Measurements from ENCODE around the gene ZNF581.

Gene ZNF581

DNA sequence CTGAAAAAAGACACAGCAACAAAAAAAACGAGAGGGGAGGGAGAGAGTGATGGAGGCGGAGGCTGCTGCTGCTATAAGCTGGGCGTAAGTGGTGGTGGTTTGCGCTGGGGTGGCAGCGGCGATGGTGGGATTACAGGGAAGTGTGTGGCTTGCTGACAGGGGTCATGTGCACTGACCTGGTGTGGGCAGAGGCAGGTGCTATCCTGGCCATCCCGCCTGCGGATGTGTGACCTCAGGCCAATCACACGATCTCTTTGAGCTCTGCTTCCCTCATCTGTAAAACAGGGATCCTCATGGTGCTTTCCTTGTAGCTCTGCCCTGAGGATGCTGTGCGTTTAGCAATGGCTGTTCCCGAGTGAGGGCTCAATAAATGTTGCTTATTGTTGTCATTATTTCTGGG, 5.9 kb upstream of the ZNF581 start:
- TF ChIP-seq, protein P1, sequence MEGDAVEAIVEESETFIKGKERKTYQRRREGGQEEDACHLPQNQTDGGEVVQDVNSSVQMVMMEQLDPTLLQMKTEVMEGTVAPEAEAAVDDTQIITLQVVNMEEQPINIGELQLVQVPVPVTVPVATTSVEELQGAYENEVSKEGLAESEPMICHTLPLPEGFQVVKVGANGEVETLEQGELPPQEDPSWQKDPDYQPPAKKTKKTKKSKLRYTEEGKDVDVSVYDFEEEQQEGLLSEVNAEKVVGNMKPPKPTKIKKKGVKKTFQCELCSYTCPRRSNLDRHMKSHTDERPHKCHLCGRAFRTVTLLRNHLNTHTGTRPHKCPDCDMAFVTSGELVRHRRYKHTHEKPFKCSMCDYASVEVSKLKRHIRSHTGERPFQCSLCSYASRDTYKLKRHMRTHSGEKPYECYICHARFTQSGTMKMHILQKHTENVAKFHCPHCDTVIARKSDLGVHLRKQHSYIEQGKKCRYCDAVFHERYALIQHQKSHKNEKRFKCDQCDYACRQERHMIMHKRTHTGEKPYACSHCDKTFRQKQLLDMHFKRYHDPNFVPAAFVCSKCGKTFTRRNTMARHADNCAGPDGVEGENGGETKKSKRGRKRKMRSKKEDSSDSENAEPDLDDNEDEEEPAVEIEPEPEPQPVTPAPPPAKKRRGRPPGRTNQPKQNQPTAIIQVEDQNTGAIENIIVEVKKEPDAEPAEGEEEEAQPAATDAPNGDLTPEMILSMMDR (IDR thresholded peaks at IDR 0.05; ENCODE audit: low read depth, low read length), result no peak
- no peak for DNase-seq (ENCODE audit: low read depth, low spot score)
- H3K4me3 ChIP-seq (ENCODE audit: low read depth, low read length), result no peak overlapping the region
- in situ Hi-C loops (cut with HindIII; ENCODE audit: low sequenced_read_pairs), result no loop called here

DNA sequence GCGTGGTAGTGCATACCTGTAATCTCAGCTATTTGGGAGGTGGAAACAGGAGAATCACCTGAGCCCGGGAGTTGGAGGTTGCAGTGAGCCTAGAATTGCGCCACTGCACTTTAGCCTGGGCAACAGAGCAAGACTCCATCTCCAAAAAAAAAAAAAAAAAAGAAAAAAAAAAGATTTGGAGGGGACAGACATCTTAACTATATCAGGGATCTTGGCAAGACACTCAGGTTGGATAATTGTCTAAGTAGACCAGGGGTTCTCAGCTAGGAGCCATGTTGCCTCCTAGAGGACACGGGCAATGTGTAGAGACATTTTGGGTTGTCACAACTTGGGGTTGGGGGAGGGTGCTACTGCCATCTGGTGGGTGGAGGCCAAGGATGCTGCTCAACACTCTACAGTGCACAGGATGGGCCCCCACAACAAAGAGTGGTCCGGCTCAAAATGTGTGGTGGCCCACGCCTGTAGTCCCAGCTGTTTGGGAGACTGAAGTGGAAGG, 4.5 kb upstream of the ZNF581 start:
- no peak for DNase-seq (ENCODE audit: low read depth, low spot score)
- in situ Hi-C loops (cut with HindIII; ENCODE audit: low sequenced_read_pairs), result no loop called here
- no peak overlapping the region for H3K4me3 ChIP-seq (ENCODE audit: low read depth, low read length)
- TF ChIP-seq, protein P1 (IDR thresholded peaks at IDR 0.05; ENCODE audit: low read depth, low read length), result peak; percentile 50

DNA sequence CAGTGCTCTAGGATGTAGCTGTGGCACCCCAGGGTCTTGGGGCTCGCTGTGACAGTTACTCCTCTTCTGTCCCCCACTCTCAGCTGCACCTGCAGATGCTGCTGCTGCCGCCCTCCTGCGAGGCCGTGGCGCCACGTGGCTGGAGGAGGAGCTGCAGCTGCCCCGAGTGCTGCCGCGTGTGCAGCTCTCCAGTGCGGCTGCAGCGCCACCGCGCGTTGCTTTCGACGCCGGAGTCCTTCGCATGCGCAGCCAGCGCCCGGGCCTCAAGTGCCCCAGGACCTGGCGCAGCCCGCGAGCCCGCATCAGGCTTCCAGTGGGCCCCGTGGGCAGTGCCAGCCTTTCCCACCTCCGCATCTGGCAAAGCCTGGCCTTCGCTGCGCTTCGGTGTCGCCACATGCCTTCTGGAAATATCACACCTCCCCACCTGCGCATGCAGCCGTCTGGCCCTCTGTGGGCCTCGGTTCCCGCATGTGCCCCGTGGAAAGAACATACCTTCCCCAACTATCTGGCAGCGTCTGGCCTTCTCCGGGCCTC, 3.3 kb upstream of the ZNF581 start:
- DNase-seq (ENCODE audit: low read depth, low spot score), result peak; percentile 59
- TF ChIP-seq, protein P1 (IDR thresholded peaks at IDR 0.05; ENCODE audit: low read depth, low read length), result peak; percentile 33
- H3K4me3 ChIP-seq (ENCODE audit: low read depth, low read length), result peak overlapping the region; percentile 84
- in situ Hi-C loops (cut with HindIII; ENCODE audit: low sequenced_read_pairs), result no loop called here

DNA sequence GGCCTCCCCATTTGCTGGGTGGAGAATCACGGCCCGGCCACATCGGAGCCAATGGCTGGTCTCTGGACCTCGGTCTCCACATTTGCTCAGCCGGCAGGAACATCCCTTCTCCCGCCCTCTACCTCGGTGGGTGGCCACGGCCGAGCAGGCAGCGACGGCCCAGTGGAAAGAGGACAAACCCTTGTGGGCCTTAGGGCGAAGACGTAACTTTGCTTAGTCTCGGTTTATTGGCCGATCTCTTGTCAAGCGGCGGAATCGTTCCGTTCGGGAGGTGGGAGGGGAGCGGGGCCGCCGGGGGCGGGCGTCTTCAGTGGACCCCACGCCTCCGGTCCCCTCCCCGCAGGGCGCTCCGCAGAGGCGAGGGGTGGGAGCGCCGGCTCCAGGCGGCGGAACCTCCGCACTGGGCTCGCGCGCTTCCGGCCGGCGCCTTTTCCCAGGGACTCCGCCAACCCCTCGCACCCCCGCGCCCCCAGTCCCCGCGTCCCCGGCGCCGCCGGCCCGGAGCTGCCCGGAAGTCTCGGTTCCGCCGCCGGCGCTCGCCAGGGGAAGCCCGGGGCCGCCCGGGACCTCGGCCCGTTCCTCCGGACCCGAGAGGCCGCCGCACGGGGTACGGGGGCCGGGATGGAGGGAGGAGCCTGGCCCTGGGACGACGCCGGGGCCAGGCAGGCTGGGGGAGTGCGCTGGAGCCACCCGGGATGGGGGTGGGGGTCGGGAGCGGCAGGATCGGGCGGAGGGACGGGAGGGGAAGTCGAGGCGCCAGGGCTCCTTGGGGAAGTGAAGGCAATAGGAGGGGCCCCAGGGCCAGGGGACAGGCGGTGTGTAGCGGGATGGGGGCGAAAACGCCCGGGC, 2.6 kb upstream of the ZNF581 start, which contains the start of gene ZNF580:
Gene ZNF580 (plus strand): TSS at position 426 of the 849 bp plus-strand sequence. CDS start 1,507 bp downstream, outside the sequence.
- peak; percentile 88 for DNase-seq (ENCODE audit: low read depth, low spot score)
- TF ChIP-seq, protein P1 (IDR thresholded peaks at IDR 0.05; ENCODE audit: low read depth, low read length), result no peak
- in situ Hi-C loops (cut with HindIII; ENCODE audit: low sequenced_read_pairs), result no loop called here
- peak within 1 kb of the TSS; percentile 84 for H3K4me3 ChIP-seq (ENCODE audit: low read depth, low read length)

DNA sequence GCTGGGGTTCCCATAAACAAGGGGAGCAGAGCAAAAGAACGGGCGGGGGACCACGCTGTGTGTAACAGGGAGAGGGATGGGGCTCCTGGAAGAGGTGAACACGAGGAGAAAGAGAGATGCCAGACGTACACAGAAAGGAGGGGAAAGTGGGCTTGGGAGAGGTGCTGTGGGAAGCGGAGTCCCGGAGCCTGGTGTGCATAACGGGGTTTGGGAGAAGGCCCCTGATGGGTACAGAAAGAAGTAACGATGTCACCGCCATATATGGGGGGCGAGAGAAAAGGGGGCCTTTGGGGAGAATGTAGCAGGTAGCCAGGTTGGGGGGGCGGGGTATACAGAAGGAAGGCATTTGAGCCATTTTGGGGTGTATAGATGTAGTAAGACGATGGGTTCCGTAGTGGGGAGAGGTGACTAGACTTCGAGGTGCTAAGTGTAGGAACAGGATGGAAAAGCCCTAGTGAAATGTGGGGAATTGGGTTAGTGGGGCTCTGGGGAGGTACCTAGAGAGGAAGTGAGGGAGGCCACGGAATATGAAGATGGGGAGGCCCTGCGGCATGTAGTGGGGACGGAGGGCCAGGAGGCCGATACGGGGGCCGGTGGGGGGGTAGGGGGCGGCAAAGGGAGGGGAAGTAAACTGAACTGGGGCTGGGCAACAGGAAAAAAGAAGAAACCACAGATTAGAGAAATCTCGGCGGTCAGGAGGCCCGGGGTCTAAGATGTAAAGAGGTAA, 1.9 kb upstream of the ZNF581 start:
- in situ Hi-C loops (cut with HindIII; ENCODE audit: low sequenced_read_pairs), result no loop called here
- TF ChIP-seq, protein P1 (IDR thresholded peaks at IDR 0.05; ENCODE audit: low read depth, low read length), result no peak
- H3K4me3 ChIP-seq (ENCODE audit: low read depth, low read length), result peak overlapping the region; percentile 84
- DNase-seq (ENCODE audit: low read depth, low spot score), result no peak
